Suprapubic skin (tissue), 3 donors: ENCODE measurements around the gene MYL10.

Experiments
- POLR2AphosphoS5 ChIP-seq, 3 donors: sonication (generic); formaldehyde crosslinking; IDR thresholded peaks; one replicate each; pipeline ENCODE4 v1.6.1; 2017; ENCODE audit warnings: antibody characterized with exemption in 3 of 3
- TF ChIP-seq, protein P1 (sequence below), 2 donors: fragments of 200-600 bp in 1 of 2; fragments of 450-650 bp in 1 of 2; sonication (generic) in 1 of 2; IDR thresholded peaks; one replicate each; pipeline ENCODE4 v1.5.1; 2016 to 2019; ENCODE audit warnings: antibody characterized with exemption in 2 of 2, mild to moderate bottlenecking in 1 of 2, moderate library complexity in 1 of 2

- no peak for TF ChIP-seq POLR2AphosphoS5 (IDR thresholded peaks at IDR 0.05)
- TF ChIP-seq, protein P1, sequence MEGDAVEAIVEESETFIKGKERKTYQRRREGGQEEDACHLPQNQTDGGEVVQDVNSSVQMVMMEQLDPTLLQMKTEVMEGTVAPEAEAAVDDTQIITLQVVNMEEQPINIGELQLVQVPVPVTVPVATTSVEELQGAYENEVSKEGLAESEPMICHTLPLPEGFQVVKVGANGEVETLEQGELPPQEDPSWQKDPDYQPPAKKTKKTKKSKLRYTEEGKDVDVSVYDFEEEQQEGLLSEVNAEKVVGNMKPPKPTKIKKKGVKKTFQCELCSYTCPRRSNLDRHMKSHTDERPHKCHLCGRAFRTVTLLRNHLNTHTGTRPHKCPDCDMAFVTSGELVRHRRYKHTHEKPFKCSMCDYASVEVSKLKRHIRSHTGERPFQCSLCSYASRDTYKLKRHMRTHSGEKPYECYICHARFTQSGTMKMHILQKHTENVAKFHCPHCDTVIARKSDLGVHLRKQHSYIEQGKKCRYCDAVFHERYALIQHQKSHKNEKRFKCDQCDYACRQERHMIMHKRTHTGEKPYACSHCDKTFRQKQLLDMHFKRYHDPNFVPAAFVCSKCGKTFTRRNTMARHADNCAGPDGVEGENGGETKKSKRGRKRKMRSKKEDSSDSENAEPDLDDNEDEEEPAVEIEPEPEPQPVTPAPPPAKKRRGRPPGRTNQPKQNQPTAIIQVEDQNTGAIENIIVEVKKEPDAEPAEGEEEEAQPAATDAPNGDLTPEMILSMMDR (IDR thresholded peaks at IDR 0.05), result no peak
Measured at GRCh38 chr7:101594790-101595189, 34.3 kb downstream of the MYL10 start.
